DOHH2 (cell line): Measurements from ENCODE around the gene NLGN1.

Experiments
- H3F3A ChIP-seq: fragments of 200-600 bp; sonication (generic), shearing (Covaris generic); 2 replicates; pipeline ENCODE4 v1.6.0; 2016; ENCODE audit warnings: antibody characterized with exemption, mild to moderate bottlenecking; ENCODE audit not compliant: control insufficient read depth, insufficient read depth
- H3K27ac ChIP-seq: fragments of 200-600 bp; sonication (generic); 2 replicates; pipeline ENCODE4 v1.5.1; 2014; ENCODE audit warnings: low read depth, mild to moderate bottlenecking, low read length, moderate library complexity
- H3K27me3 ChIP-seq: fragments of 200-600 bp; sonication (generic); 2 replicates; pipeline ENCODE4 v1.6.1; 2014; ENCODE audit warnings: mild to moderate bottlenecking, low read length, mixed read lengths; ENCODE audit not compliant: control insufficient read depth
- H3K36me3 ChIP-seq: fragments of 200-600 bp; sonication (generic); 2 replicates; pipeline ENCODE4 v1.6.1; 2014; ENCODE audit warnings: mild to moderate bottlenecking, low read length, moderate library complexity, mixed read lengths; ENCODE audit not compliant: control insufficient read depth
- H3K4me1 ChIP-seq: fragments of 200-600 bp; sonication (generic); 2 replicates; pipeline ENCODE4 v1.6.1; 2014; ENCODE audit warnings: mild to moderate bottlenecking, low read length, mixed read lengths; ENCODE audit not compliant: control insufficient read depth
- H3K4me2 ChIP-seq: fragments of 200-600 bp; sonication (generic); 2 replicates; pipeline ENCODE4 v1.6.0; 2014; ENCODE audit warnings: mild to moderate bottlenecking, low read length, moderate library complexity
- H3K4me3 ChIP-seq: fragments of 200-600 bp; sonication (generic); 2 replicates; pipeline ENCODE4 v1.5.1; 2014; ENCODE audit warnings: mild to moderate bottlenecking, low read length, mixed read lengths
- H3K79me2 ChIP-seq: fragments of 200-600 bp; sonication (generic); 2 replicates; pipeline ENCODE4 v1.6.1; 2014; ENCODE audit warnings: mild to moderate bottlenecking, low read length, mixed read lengths; ENCODE audit not compliant: control insufficient read depth
- H3K9me2 ChIP-seq: fragments of 200-600 bp; sonication (generic); replicated peaks from 2 replicates; pipeline ENCODE4 v1.6.1; 2014; ENCODE audit warnings: mild to moderate bottlenecking, low read length, mixed read lengths; ENCODE audit not compliant: control insufficient read depth
- H3K9me3 ChIP-seq: fragments of 200-600 bp; sonication (generic); 2 replicates; pipeline ENCODE4 v1.6.1; 2014; ENCODE audit warnings: antibody characterized with exemption, low read length, mixed read lengths; ENCODE audit not compliant: control insufficient read depth, insufficient read depth
- H4K20me1 ChIP-seq: fragments of 200-600 bp; sonication (generic); 2 replicates; pipeline ENCODE4 v1.6.0; 2014; ENCODE audit warnings: low read depth, mild to moderate bottlenecking, antibody characterized with exemption, low read length, moderate library complexity; ENCODE audit not compliant: control insufficient read depth, insufficient read depth
- CTCF ChIP-seq: fragments of 200-600 bp; sonication (generic); IDR thresholded peaks from one replicate; pipeline ENCODE4 v1.5.1; 2014; ENCODE audit warnings: antibody characterized with exemption, mild to moderate bottlenecking, low read depth, low read length; ENCODE audit not compliant: poor library complexity, severe bottlenecking
- EZH2phosphoT487 ChIP-seq: fragments of 200-600 bp; sonication (generic); IDR thresholded peaks from 2 replicates; pipeline ENCODE4 v1.6.1; 2017; ENCODE audit warnings: borderline replicate concordance, mild to moderate bottlenecking, antibody characterized with exemption, low read length, moderate library complexity, mixed read lengths

NLGN1 gene

GRCh38 chr3:173663696-173664111, 266.2 kb downstream of the NLGN1 start:
- H3K9me3 ChIP-seq, result no peaks in the 10 kb centered on the region
- TF ChIP-seq CTCF, result no peak
- no peak for TF ChIP-seq EZH2phosphoT487
- no peaks in the 10 kb centered on the region; the same call in 1 of the 2 replicates for H3K9me2 ChIP-seq
- H3K79me2 ChIP-seq, result no peaks in the 10 kb centered on the region
- no peak overlapping the region for H3K4me2 ChIP-seq
- H4K20me1 ChIP-seq, result no peaks in the 10 kb centered on the region
- H3F3A ChIP-seq, result no peaks in the 10 kb centered on the region
- no peaks in the 10 kb centered on the region for H3K36me3 ChIP-seq
- no peaks in the 10 kb centered on the region for H3K4me1 ChIP-seq
- H3K4me3 ChIP-seq, result no peak overlapping the region
- H3K27ac ChIP-seq, result no peak overlapping the region
- no peaks in the 10 kb centered on the region for H3K27me3 ChIP-seq

- no peaks in the 10 kb centered on the region for H3K27me3 ChIP-seq
Observed at GRCh38 chr3:173676094-173676493, 278.6 kb downstream of the NLGN1 start.

GRCh38 chr3:173681188-173681678, 283.7 kb downstream of the NLGN1 start:
- Histone ChIP-seq H3K4me2 (no peak overlapping the region), H3K4me1 (no peaks in the 10 kb centered on the region), H3K9me2 (no peaks in the 10 kb centered on the region), H3K27me3 (no peaks in the 10 kb centered on the region), H3K36me3 (no peaks in the 10 kb centered on the region), H3K4me3 (no peak overlapping the region), H3K9me3 (no peaks in the 10 kb centered on the region), H4K20me1 (no peaks in the 10 kb centered on the region), H3F3A (no peaks in the 10 kb centered on the region), H3K27ac (no peak overlapping the region), H3K79me2 (no peaks in the 10 kb centered on the region)
- TF ChIP-seq EZH2phosphoT487 (no peak), CTCF (no peak)

More at GRCh38 chr3:173676094-173676493, 278.6 kb downstream of the NLGN1 start:
- Histone ChIP-seq H3K9me3 (no peaks in the 10 kb centered on the region), H3K4me3 (no peak overlapping the region), H3K9me2 (no peaks in the 10 kb centered on the region), H3F3A (no peaks in the 10 kb centered on the region), H3K4me1 (no peaks in the 10 kb centered on the region), H4K20me1 (no peaks in the 10 kb centered on the region), H3K4me2 (no peak overlapping the region), H3K79me2 (no peaks in the 10 kb centered on the region), H3K36me3 (no peaks in the 10 kb centered on the region), H3K27ac (no peak overlapping the region)
- TF ChIP-seq CTCF, result no peak
- TF ChIP-seq EZH2phosphoT487, result no peak
